ENCODE measurements around the gene NFYC.

Gene NFYC

GRCh38 chr1:40710581-40711315, 19.2 kb downstream of the NFYC start:
- TF ChIP-seq POLR2AphosphoS5 (IDR thresholded peaks at IDR 0.05; ENCODE audit: low read depth, low read length) (no peak), SIN3A (IDR thresholded peaks at IDR 0.05; ENCODE audit: borderline replicate concordance, insufficient read depth, low read length) (no peak), TAF1 (IDR thresholded peaks at IDR 0.05; ENCODE audit: borderline replicate concordance, insufficient read depth, low read length) (no peak), FOXP2 (optimal IDR thresholded peaks at IDR 0.05; ENCODE audit: borderline replicate concordance, extremely low read depth, extremely low read length, insufficient read depth) (no peak)
- TF ChIP-seq, protein P1, sequence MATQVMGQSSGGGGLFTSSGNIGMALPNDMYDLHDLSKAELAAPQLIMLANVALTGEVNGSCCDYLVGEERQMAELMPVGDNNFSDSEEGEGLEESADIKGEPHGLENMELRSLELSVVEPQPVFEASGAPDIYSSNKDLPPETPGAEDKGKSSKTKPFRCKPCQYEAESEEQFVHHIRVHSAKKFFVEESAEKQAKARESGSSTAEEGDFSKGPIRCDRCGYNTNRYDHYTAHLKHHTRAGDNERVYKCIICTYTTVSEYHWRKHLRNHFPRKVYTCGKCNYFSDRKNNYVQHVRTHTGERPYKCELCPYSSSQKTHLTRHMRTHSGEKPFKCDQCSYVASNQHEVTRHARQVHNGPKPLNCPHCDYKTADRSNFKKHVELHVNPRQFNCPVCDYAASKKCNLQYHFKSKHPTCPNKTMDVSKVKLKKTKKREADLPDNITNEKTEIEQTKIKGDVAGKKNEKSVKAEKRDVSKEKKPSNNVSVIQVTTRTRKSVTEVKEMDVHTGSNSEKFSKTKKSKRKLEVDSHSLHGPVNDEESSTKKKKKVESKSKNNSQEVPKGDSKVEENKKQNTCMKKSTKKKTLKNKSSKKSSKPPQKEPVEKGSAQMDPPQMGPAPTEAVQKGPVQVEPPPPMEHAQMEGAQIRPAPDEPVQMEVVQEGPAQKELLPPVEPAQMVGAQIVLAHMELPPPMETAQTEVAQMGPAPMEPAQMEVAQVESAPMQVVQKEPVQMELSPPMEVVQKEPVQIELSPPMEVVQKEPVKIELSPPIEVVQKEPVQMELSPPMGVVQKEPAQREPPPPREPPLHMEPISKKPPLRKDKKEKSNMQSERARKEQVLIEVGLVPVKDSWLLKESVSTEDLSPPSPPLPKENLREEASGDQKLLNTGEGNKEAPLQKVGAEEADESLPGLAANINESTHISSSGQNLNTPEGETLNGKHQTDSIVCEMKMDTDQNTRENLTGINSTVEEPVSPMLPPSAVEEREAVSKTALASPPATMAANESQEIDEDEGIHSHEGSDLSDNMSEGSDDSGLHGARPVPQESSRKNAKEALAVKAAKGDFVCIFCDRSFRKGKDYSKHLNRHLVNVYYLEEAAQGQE (IDR thresholded peaks at IDR 0.05; ENCODE audit: insufficient read depth in 1 of 2, low read depth in 2 of 2, low read length in 2 of 2): no peak

DNA sequence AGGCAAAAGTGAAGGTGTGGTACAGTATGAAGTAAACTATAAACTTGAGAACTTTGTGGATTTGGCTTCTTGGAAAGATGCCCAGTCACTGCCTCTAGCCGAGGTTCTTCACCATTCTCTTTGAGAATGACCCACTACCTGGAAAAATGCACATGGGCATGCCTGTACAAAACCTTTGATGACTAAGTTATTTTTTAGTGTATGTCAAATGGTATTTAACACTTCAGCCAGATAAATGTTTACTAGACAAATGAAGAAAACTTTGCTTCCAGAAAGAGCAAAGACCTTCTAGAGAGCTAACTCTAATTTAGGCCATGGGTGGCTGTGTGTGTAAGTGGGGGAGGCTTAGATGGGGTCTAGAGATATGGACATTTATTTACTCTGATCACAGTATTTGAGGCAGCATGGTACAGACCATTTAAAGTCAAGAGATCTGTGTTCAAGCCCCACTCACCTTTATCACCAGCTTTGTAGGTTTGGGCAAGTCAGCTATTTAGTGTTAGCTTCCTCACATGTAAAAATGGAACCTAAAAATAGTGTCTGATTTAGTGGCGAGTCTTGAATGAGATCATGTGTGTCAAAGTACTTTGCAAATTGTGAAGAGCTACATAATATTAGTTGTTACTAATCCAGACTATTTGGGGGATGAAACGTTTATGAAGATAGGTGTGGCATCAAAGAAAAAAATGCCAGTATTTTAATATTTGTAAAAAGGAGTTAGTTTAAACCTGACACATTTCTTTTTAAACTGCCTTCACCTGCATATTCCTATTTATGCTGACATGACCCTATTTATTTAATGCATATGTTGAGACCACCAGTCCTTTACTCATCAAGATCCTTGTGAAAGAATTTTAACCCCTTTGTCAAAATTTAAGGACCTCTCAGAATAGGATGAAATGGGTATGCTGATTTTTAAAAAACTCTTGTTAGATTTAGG, 20.2 kb downstream of the NFYC start:
- no peak for TF ChIP-seq FOXP2 (optimal IDR thresholded peaks at IDR 0.05; ENCODE audit: borderline replicate concordance, extremely low read depth, extremely low read length, insufficient read depth)
- TF ChIP-seq TAF1 (IDR thresholded peaks at IDR 0.05; ENCODE audit: borderline replicate concordance, insufficient read depth, low read length): no peak
- TF ChIP-seq SIN3A (IDR thresholded peaks at IDR 0.05; ENCODE audit: borderline replicate concordance, insufficient read depth, low read length): no peak
- no peak for TF ChIP-seq POLR2AphosphoS5 (IDR thresholded peaks at IDR 0.05; ENCODE audit: low read depth, low read length)
- TF ChIP-seq, protein P1 (IDR thresholded peaks at IDR 0.05; ENCODE audit: insufficient read depth in 1 of 2, low read depth in 2 of 2, low read length in 2 of 2): no peak

DNA sequence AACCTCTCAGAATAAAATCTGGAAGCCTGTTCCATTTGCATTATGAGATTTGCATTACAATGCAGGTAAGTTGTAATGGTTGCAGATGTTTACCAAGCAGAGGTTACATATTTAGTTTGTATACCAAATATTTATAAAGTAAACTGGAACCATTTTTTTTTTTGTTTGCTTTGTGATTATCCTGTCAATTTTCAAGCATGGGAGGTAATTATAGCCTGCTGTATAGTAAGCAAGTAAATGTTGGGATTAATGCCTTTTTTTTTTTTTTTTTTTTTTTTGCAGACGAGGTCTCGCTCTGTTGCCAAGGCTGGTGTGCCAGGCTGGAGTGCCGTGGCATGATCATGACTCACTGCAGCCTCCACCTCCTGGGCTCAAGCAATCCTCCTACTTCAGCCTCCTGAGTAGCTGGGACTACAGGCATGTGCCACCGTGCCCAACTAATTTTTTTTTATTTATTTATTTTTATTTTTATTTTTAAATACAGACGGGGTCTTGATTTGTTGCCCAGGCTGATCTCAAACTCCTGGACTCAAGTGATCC, 21.0 kb downstream of the NFYC start:
- no peak for TF ChIP-seq TAF1 (IDR thresholded peaks at IDR 0.05; ENCODE audit: borderline replicate concordance, insufficient read depth, low read length)
- TF ChIP-seq SIN3A (IDR thresholded peaks at IDR 0.05; ENCODE audit: borderline replicate concordance, insufficient read depth, low read length): no peak
- TF ChIP-seq, protein P1 (IDR thresholded peaks at IDR 0.05; ENCODE audit: insufficient read depth in 1 of 2, low read depth in 2 of 2, low read length in 2 of 2): no peak
- TF ChIP-seq FOXP2 (optimal IDR thresholded peaks at IDR 0.05; ENCODE audit: borderline replicate concordance, extremely low read depth, extremely low read length, insufficient read depth): no peak
- no peak for TF ChIP-seq POLR2AphosphoS5 (IDR thresholded peaks at IDR 0.05; ENCODE audit: low read depth, low read length)

DNA sequence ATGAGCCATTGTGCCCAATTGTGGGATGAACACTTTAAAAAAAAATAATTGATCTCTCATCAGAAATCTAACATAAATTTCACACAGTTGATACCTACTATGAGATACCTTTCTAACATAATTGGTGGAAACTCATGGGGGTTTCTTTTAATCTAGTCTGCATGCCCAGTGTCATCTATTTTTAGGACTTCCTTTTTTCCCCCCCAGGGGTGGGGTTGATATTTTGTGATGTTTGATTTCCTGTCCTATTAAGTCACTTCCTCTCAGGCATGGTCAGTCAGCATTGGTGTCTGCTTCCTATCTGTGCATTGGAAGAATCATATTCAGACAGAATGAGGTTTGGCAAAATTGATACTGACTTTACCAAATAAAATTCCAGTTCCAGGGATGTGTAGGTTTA, 21.5 kb downstream of the NFYC start:
- TF ChIP-seq POLR2AphosphoS5 (IDR thresholded peaks at IDR 0.05; ENCODE audit: low read depth, low read length) (no peak), SIN3A (IDR thresholded peaks at IDR 0.05; ENCODE audit: borderline replicate concordance, insufficient read depth, low read length) (no peak), TAF1 (IDR thresholded peaks at IDR 0.05; ENCODE audit: borderline replicate concordance, insufficient read depth, low read length) (no peak), FOXP2 (optimal IDR thresholded peaks at IDR 0.05; ENCODE audit: borderline replicate concordance, extremely low read depth, extremely low read length, insufficient read depth) (no peak)
- TF ChIP-seq, protein P1 (IDR thresholded peaks at IDR 0.05; ENCODE audit: insufficient read depth in 1 of 2, low read depth in 2 of 2, low read length in 2 of 2): no peak

Data from PFSK-1 (cell line).